SU-DHL-6 (cell line): ENCODE measurements around the gene DSCAML1.

ENCODE experiments used
- EZH2phosphoT487 ChIP-seq: fragments of 200-600 bp; sonication (generic), shearing (Covaris generic); conservative IDR thresholded peaks from 2 replicates; pipeline ENCODE4 v1.6.1; 2018; ENCODE audit warnings: mild to moderate bottlenecking, antibody characterized with exemption, low read length, moderate library complexity, mixed read lengths
- TF ChIP-seq, protein P1 (sequence below): fragments of 200-600 bp; sonication (generic); IDR thresholded peaks from one replicate; pipeline ENCODE4 v1.5.1; 2017; ENCODE audit warnings: antibody characterized with exemption, mild to moderate bottlenecking, low read length, moderate library complexity; ENCODE audit not compliant: insufficient read depth, poor library complexity, severe bottlenecking

GRCh38 chr11:117649296-117650055, 147.5 kb downstream of the DSCAML1 start:
- TF ChIP-seq, protein P1, sequence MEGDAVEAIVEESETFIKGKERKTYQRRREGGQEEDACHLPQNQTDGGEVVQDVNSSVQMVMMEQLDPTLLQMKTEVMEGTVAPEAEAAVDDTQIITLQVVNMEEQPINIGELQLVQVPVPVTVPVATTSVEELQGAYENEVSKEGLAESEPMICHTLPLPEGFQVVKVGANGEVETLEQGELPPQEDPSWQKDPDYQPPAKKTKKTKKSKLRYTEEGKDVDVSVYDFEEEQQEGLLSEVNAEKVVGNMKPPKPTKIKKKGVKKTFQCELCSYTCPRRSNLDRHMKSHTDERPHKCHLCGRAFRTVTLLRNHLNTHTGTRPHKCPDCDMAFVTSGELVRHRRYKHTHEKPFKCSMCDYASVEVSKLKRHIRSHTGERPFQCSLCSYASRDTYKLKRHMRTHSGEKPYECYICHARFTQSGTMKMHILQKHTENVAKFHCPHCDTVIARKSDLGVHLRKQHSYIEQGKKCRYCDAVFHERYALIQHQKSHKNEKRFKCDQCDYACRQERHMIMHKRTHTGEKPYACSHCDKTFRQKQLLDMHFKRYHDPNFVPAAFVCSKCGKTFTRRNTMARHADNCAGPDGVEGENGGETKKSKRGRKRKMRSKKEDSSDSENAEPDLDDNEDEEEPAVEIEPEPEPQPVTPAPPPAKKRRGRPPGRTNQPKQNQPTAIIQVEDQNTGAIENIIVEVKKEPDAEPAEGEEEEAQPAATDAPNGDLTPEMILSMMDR: no peak
- no peak for TF ChIP-seq EZH2phosphoT487
